HUDEP-2 (cell line): Measurements from ENCODE around the gene SEPTIN11.
"Not testable (repeated sequence)": the region's sequence is repeated elsewhere in the genome, so short reads cannot be mapped to it uniquely, and the experiment has no call there.

Source experiments
- DNase-seq, 76 experiments: peaks; one replicate each; lab custom pipeline; 2025; ENCODE audit not compliant: unreplicated experiment in 76 of 76; lab: John Stamatoyannopoulos, UW

SEPTIN11 gene

GRCh38 chr4:76951672-76952010, 2.1 kb downstream of the SEPTIN11 start:
- no peak for DNase-seq

GRCh38 chr4:76952071-76952470, 2.5 kb downstream of the SEPTIN11 start:
- no peak for DNase-seq

GRCh38 chr4:76952656-76953582, 3.4 kb downstream of the SEPTIN11 start:
- no peak for DNase-seq

- no peak for DNase-seq
These were observed 4.4 kb downstream of the SEPTIN11 start for GRCh38 chr4:76953956-76954355.

- DNase-seq, result no peak
These were observed 4.9 kb downstream of the SEPTIN11 start for GRCh38 chr4:76954489-76954888.

GRCh38 chr4:76955182-76955581, 5.6 kb downstream of the SEPTIN11 start:
- no peak for DNase-seq

- no peak for DNase-seq
These were observed 7.6 kb downstream of the SEPTIN11 start for GRCh38 chr4:76957004-76957738.

- no peak for DNase-seq
These were observed 9.3 kb downstream of the SEPTIN11 start for GRCh38 chr4:76958891-76959290.

GRCh38 chr4:76960014-76960413, 10.5 kb downstream of the SEPTIN11 start:
- no peak for DNase-seq

- no peak for DNase-seq
These were observed 13.0 kb downstream of the SEPTIN11 start for GRCh38 chr4:76962406-76963130.

- no peak for DNase-seq
These were observed 13.7 kb downstream of the SEPTIN11 start for GRCh38 chr4:76963131-76963750.

GRCh38 chr4:76963927-76964326, 14.4 kb downstream of the SEPTIN11 start:
- DNase-seq, result not testable (repeated sequence)

GRCh38 chr4:76964769-76965168, 15.2 kb downstream of the SEPTIN11 start:
- DNase-seq, result no peak

GRCh38 chr4:76965866-76966579, 16.5 kb downstream of the SEPTIN11 start:
- no peak for DNase-seq

GRCh38 chr4:76968937-76969336, 19.4 kb downstream of the SEPTIN11 start:
- DNase-seq, result no peak

- no peak for DNase-seq
These were observed 19.9 kb downstream of the SEPTIN11 start for GRCh38 chr4:76969495-76969894.

- DNase-seq, result no peak
These were observed 20.5 kb downstream of the SEPTIN11 start for GRCh38 chr4:76969941-76970529.

GRCh38 chr4:76972306-76972705, 22.8 kb downstream of the SEPTIN11 start:
- no peak for DNase-seq

GRCh38 chr4:76974150-76974549, 24.6 kb downstream of the SEPTIN11 start:
- DNase-seq, result no peak

- DNase-seq, result no peak
These were observed 27.6 kb downstream of the SEPTIN11 start for GRCh38 chr4:76977113-76977512.
